Activated T-cell treated with anti-CD3 and anti-CD28 coated beads for 48 hours (primary cell): ENCODE measurements around the gene IBA57.
"Not testable (repeated sequence)": the region's sequence is repeated elsewhere in the genome, so short reads cannot be mapped to it uniquely, and the experiment has no call there.

Source experiments
- DNase-seq: peaks from one replicate; pipeline ENCODE4 v3.0.0-alpha.2; 2020; ENCODE audit warnings: low read depth

IBA57 gene

DNA sequence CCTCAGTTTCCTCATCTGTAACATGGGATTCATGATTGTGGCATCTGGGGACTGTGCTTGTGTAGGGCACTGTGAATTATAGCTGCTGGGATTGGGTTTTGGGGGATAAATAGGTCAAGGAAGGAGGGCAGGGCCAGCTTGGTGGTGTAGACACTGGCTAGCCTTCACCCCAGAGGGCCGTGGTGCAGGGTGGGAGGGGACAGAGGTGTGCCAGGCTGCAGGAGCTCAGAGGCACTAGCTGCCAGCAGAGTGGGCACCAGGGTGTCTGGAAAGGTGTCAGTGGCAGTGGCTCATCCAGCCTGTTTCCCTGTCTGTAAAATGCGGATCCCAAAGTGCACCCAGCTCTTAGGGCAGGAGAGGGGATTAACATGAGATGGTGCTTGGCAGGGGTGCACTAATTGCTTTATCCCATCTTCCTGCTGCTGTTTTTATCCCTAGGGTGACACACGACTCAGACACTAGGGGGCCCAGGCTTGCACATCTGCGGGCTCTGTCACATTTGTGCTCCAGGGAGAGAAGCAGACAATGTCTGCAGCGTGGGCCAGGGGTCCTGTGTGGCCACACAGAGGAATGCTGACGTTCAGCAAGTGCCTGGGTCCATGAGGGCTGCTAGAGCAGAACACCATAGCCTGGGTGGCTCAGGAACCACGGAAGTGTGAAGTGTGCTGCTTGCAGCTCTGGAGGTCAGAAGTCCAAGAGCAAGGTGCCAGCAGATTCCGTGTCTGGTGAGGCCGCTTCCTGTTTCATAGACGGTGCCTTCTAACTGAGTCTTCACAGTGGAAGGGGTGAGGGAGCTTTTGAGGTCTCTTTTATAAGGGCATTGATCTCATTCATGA lies 61.6 kb downstream of the IBA57 start:
- no peak for DNase-seq

DNA sequence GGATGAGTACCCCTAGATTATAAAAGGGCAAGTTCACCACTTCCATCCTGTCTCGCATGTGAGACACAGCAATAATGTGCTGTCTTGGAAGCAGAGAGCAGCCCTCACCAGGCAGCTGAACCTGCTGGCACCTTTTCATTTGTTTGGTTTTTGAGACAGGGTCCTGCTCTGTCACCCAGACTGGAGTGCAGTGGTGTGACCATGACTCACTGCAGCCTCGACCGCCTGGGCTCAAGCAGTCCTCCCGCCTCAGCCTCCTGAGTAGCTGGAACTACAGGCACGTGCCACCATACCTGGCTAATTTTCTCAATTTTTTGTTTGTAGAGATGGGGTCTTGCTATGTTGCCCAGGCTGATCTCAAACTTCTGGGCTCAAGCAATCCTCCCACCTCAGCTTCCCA lies 62.5 kb downstream of the IBA57 start:
- not testable (repeated sequence) for DNase-seq

DNA sequence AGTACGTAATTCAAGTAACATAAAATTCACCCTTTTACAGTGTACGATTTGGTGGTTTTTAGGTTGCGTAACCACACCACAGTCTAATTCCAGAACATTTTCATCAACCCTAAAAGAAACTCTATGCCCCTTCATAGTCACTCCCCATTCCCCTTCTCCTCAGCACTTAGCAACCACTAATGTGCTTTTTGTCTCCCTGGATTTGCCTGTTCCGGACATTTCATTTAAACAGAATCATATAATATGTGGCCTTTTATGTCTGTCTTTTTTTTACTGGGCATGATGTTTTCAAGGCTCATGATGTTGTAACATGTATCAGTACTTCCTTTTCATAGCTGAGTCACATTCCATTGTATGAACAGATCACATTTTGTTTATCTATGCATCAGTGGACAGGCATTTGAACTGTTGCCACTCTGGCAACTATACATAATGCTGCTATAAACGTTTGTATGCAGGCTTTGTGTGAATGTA lies 63.0 kb downstream of the IBA57 start:
- no peak for DNase-seq

DNA sequence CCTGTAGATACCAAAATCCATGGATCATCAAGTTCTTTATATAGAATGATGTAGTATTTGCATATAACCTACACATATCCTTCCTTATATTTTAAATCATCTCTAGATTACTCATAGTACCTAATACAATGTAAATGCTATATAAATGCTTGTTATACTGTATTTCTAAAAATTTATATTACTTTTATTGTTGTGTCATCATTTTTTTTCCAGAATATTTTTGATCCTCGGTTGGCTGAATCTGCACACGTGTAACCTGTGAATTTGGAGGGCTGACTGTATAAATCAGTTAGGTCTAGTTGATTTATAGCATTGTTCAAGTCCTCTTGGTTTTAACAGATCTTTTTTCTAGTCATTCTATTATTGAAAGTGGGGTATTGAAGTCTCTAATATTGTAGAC lies 65.6 kb downstream of the IBA57 start:
- no peak for DNase-seq
